ENCODE data around the gene GAS6. TPM values are rescaled to one million over a fixed set of nuclear protein-coding genes. Genes with fewer than 3 reads are reported as not detected.

The GAS6 gene
- total and polyA plus RNA-seq, 2 donors (not counting 3 experiments of a cell fraction or from before 2014, with no cell fraction given) = 69.2 to 109 TPM

- no peak for DNase-seq (ENCODE audit: low read depth, low spot score)
- dilution Hi-C loops (cut with MboI; ENCODE audit: extremely low pct_ligation_motif_present, low sequenced_read_pairs) = no loop called here
- Histone ChIP-seq H3K9me1 (replicated peaks; ENCODE audit: control insufficient read depth, extremely low read depth, insufficient read depth, low read length) (no peaks in the 10 kb centered on the region), H3K27ac (ENCODE audit: insufficient read depth, low read depth, low read length) (no peak overlapping the region), H3K9me3 (replicated peaks; ENCODE audit: control insufficient read depth, insufficient read depth, low read length) (no peaks in the 10 kb centered on the region), H3K4me2 (ENCODE audit: insufficient read depth, low read length) (no peak overlapping the region), H3K36me3 (ENCODE audit: control insufficient read depth in 2 of 2, extremely low read depth in 1 of 2, insufficient read depth in 2 of 2, low read length in 2 of 2) (no peaks in the 10 kb centered on the region), H3K79me2 (ENCODE audit: control insufficient read depth, insufficient read depth, low read length) (no peaks in the 10 kb centered on the region), H3K9ac (replicated peaks; ENCODE audit: extremely low read depth, insufficient read depth, low read length) (no peak overlapping the region), H2AFZ (ENCODE audit: low read depth, low read length) (no peak overlapping the region), H4K20me1 (replicated peaks; ENCODE audit: control insufficient read depth, extremely low read depth, insufficient read depth, low read length) (no peaks in the 10 kb centered on the region), H3K4me3 (replicated peaks in 1 of 3; ENCODE audit: insufficient read depth in 1 of 3, low read depth in 1 of 3, low read length in 3 of 3) (no peak overlapping the region), H3K4me1 (ENCODE audit: control insufficient read depth, extremely low read depth, insufficient read depth, low read length) (peaks cover 17% of the 10 kb centered on the region), H3K27me3 (ENCODE audit: control insufficient read depth in 2 of 2, insufficient read depth in 2 of 2, low read length in 2 of 2) (no peaks in the 10 kb centered on the region)
- CTCF ChIA-PET = no interaction called here
- POLR2A ChIA-PET = no interaction called here
- FAIRE-seq = no peak
- intact Hi-C loops (cut with micrococcal nuclease) = no loop called here
- no peak for TF ChIP-seq GATA2 (IDR thresholded peaks at IDR 0.05; ENCODE audit: insufficient read depth, insufficient read length, low read depth, low read length)
- TF ChIP-seq POLR2A (IDR thresholded peaks at IDR 0.05; ENCODE audit: low read depth, low read length) = no peak
- TF ChIP-seq MYC (IDR thresholded peaks at IDR 0.05; ENCODE audit: low read depth, low read length) = no peak
- TF ChIP-seq CTCF (IDR thresholded peaks at IDR 0.05; ENCODE audit: extremely low read depth in 1 of 2, insufficient read depth in 1 of 2, low read depth in 1 of 2, low read length in 2 of 2) = no peak
- TF ChIP-seq MAX (IDR thresholded peaks at IDR 0.05; ENCODE audit: insufficient read depth, insufficient read length) = no peak
- BruUV-seq (replicated peaks) = no TSS peak
Measured at GRCh38 chr13:113883314-113883811, 19.5 kb upstream of the GAS6 start.

- Histone ChIP-seq H3K9ac (replicated peaks; ENCODE audit: extremely low read depth, insufficient read depth, low read length) (no peak overlapping the region), H4K20me1 (replicated peaks; ENCODE audit: control insufficient read depth, extremely low read depth, insufficient read depth, low read length) (no peaks in the 10 kb centered on the region), H3K27ac (ENCODE audit: insufficient read depth, low read depth, low read length) (no peak overlapping the region), H3K9me1 (replicated peaks; ENCODE audit: control insufficient read depth, extremely low read depth, insufficient read depth, low read length) (no peaks in the 10 kb centered on the region), H3K27me3 (ENCODE audit: control insufficient read depth in 2 of 2, insufficient read depth in 2 of 2, low read length in 2 of 2) (no peaks in the 10 kb centered on the region), H3K4me2 (ENCODE audit: insufficient read depth, low read length) (no peak overlapping the region), H3K9me3 (replicated peaks; ENCODE audit: control insufficient read depth, insufficient read depth, low read length) (no peaks in the 10 kb centered on the region), H3K4me3 (replicated peaks in 1 of 3; ENCODE audit: insufficient read depth in 1 of 3, low read depth in 1 of 3, low read length in 3 of 3) (no peak overlapping the region), H2AFZ (ENCODE audit: low read depth, low read length) (no peak overlapping the region), H3K36me3 (ENCODE audit: control insufficient read depth in 2 of 2, extremely low read depth in 1 of 2, insufficient read depth in 2 of 2, low read length in 2 of 2) (no peaks in the 10 kb centered on the region), H3K79me2 (ENCODE audit: control insufficient read depth, insufficient read depth, low read length) (no peaks in the 10 kb centered on the region), H3K4me1 (ENCODE audit: control insufficient read depth, extremely low read depth, insufficient read depth, low read length) (peaks cover 17% of the 10 kb centered on the region)
- ChIA-PET POLR2A (no interaction called here), CTCF (no interaction called here)
- FAIRE-seq (no peak), DNase-seq (ENCODE audit: low read depth, low spot score) (no peak)
- no TSS peak for BruUV-seq (replicated peaks)
- intact Hi-C loops (cut with micrococcal nuclease) (no loop called here), dilution Hi-C loops (cut with MboI; ENCODE audit: extremely low pct_ligation_motif_present, low sequenced_read_pairs) (no loop called here)
- no peak for TF ChIP-seq FOS (IDR thresholded peaks at IDR 0.05; ENCODE audit: borderline replicate concordance, insufficient read depth, low read length)
- TF ChIP-seq POLR2AphosphoS5 (IDR thresholded peaks at IDR 0.05; ENCODE audit: insufficient read depth, low read depth, low read length) = no peak
- no peak for TF ChIP-seq POLR2A (IDR thresholded peaks at IDR 0.05; ENCODE audit: low read depth, low read length)
- TF ChIP-seq GATA2 (IDR thresholded peaks at IDR 0.05; ENCODE audit: insufficient read depth, insufficient read length, low read depth, low read length) = no peak
- TF ChIP-seq MYC (IDR thresholded peaks at IDR 0.05; ENCODE audit: low read depth, low read length) = no peak
- TF ChIP-seq CTCF (IDR thresholded peaks at IDR 0.05; ENCODE audit: extremely low read depth in 1 of 2, insufficient read depth in 1 of 2, low read depth in 1 of 2, low read length in 2 of 2) = no peak
- TF ChIP-seq EZH2 (IDR thresholded peaks at IDR 0.05; ENCODE audit: borderline replicate concordance, low read depth, low read length, severe bottlenecking) = no peak
- no peak for TF ChIP-seq JUN (IDR thresholded peaks at IDR 0.05; ENCODE audit: borderline replicate concordance, insufficient read depth, insufficient read length, low read depth)
- TF ChIP-seq MAX (IDR thresholded peaks at IDR 0.05; ENCODE audit: insufficient read depth, insufficient read length) = no peak
Measured at GRCh38 chr13:113882716-113883115, 18.8 kb upstream of the GAS6 start.

All from endothelial cell of umbilical vein (primary cell).